AG09309 (cell line): ENCODE data around the gene ATP8A2.
"Not testable (repeated sequence)": the region's sequence is repeated elsewhere in the genome, so short reads cannot be mapped to it uniquely, and the experiment has no call there.

ENCODE experiments used
- DNase-seq: peaks from one replicate; pipeline ENCODE4 v3.0.0-alpha.2; 2010; ENCODE audit warnings: low read depth
- H3K4me3 ChIP-seq: 2 replicates; pipeline ENCODE4 v1.5.1; 2011; ENCODE audit warnings: mild to moderate bottlenecking, low read depth, low read length, moderate library complexity; ENCODE audit not compliant: control insufficient read depth
- CTCF ChIP-seq: IDR thresholded peaks from 2 replicates; pipeline ENCODE4 v1.5.1; 2011; ENCODE audit warnings: mild to moderate bottlenecking, low read depth, low read length, inconsistent platforms; ENCODE audit not compliant: insufficient read depth, control insufficient read depth; ENCODE audit errors: missing control alignments

The ATP8A2 gene

GRCh38 chr13:25503856-25504255 lies 132.1 kb downstream of the ATP8A2 start:
- TF ChIP-seq CTCF: no peak
- H3K4me3 ChIP-seq: no peak overlapping the region
- no peak for DNase-seq

GRCh38 chr13:25507841-25508240 lies 136.1 kb downstream of the ATP8A2 start:
- no peak overlapping the region for H3K4me3 ChIP-seq
- no peak for TF ChIP-seq CTCF
- DNase-seq: no peak

GRCh38 chr13:25513060-25513459 lies 141.3 kb downstream of the ATP8A2 start:
- not testable (repeated sequence) for H3K4me3 ChIP-seq, DNase-seq

- no peak overlapping the region for H3K4me3 ChIP-seq
- no peak for TF ChIP-seq CTCF
- no peak for DNase-seq
These were observed 146.7 kb downstream of the ATP8A2 start for GRCh38 chr13:25518441-25518840.

- no peak overlapping the region for H3K4me3 ChIP-seq
- DNase-seq: no peak
- no peak for TF ChIP-seq CTCF
These were observed 154.1 kb downstream of the ATP8A2 start for GRCh38 chr13:25525884-25526283.

- no peak for DNase-seq
- H3K4me3 ChIP-seq: no peak overlapping the region
- TF ChIP-seq CTCF: no peak
These were observed 156.5 kb downstream of the ATP8A2 start for GRCh38 chr13:25528266-25528665.

GRCh38 chr13:25529425-25529824 lies 157.7 kb downstream of the ATP8A2 start:
- TF ChIP-seq CTCF: no peak
- DNase-seq: no peak
- no peak overlapping the region for H3K4me3 ChIP-seq

GRCh38 chr13:25538276-25538675 lies 166.5 kb downstream of the ATP8A2 start:
- no peak overlapping the region for H3K4me3 ChIP-seq
- DNase-seq: no peak
- no peak for TF ChIP-seq CTCF
